K562 (cell line): Measurements from ENCODE around the gene HIVEP3. TPM values are rescaled to one million over a fixed set of nuclear protein-coding genes. Genes with fewer than 3 reads are reported as not detected.

Source experiments
- ARID1B ChIP-seq: fragments of 450-650 bp; IDR thresholded peaks from 2 replicates; pipeline ENCODE4 v1.6.1; 2016; ENCODE audit warnings: antibody characterized with exemption, mild to moderate bottlenecking, inconsistent platforms
- CBFB ChIP-seq: sonication (generic); formaldehyde crosslinking; IDR thresholded peaks from 2 replicates; pipeline ENCODE4 v1.4.0; 2020; ENCODE audit warnings: mild to moderate bottlenecking, missing genetic modification reagents
- CEBPG ChIP-seq, 3 experiments: fragments of 200-800 bp in 1 of 3; sonication (Bioruptor generic) in 1 of 3; sonication (generic) in 1 of 3; formaldehyde crosslinking in 1 of 3; IDR thresholded peaks in 2 of 3; conservative IDR thresholded peaks in 1 of 3; 2 replicates each; pipeline versions ENCODE4 v1.6.1 to v1.8.0; 2016 to 2022; ENCODE audit warnings: missing compliant biosample characterization in 2 of 3, missing genetic modification characterization in 2 of 3, mild to moderate bottlenecking in 1 of 3, missing genetic modification reagents in 1 of 3
- ERF ChIP-seq: fragments of 450-650 bp; formaldehyde crosslinking; IDR thresholded peaks from 2 replicates; pipeline ENCODE4 v1.4.0; 2020; ENCODE audit warnings: mild to moderate bottlenecking, mixed read lengths
- GATA2 ChIP-seq: sonication (generic); formaldehyde crosslinking; IDR thresholded peaks from 2 replicates; pipeline ENCODE4 v1.4.0; 2020; ENCODE audit warnings: mild to moderate bottlenecking, missing genetic modification reagents
- HNRNPL ChIP-seq: fragments of 200-400 bp; formaldehyde crosslinking; IDR thresholded peaks from 2 replicates; pipeline ENCODE4 v1.6.1; 2017; ENCODE audit warnings: low read depth, mild to moderate bottlenecking, low read length
- TRIM24 ChIP-seq, 2 experiments: fragments of 450-650 bp; IDR thresholded peaks; 2 replicates each; pipeline ENCODE4 v1.6.1; 2016
- WHSC1 ChIP-seq: IDR thresholded peaks from one replicate; pipeline ENCODE4 v1.6.1; 2012; ENCODE audit warnings: low read length, control low read depth, inconsistent platforms
- polyA plus RNA-seq, 8 experiments: library from polyadenylated mRNA; depleted of rRNA in 4 of 8; stranded (reverse) in 5 of 8; unstranded in 3 of 8; fragments of >200 nt; fragmentation: Nextera tagmentation in 2 of 8; fragmentation: Illumina TruSeq in 1 of 8; extraction: Ambion mirVana in 2 of 8; extraction: Trizol in 1 of 8; gene quantifications; 2 replicates each; pipeline versions ENCODE4 v1.2.1 to v1.2.3, GENCODE V29; 2011 to 2014; ENCODE audit warnings: inconsistent platforms in 1 of 8, missing spikeins in 1 of 8
- total RNA-seq, 7 experiments: library from RNA; depleted of rRNA in 6 of 7; stranded (reverse); fragments of >200 nt in 6 of 7; fragmentation: Illumina TruSeq in 2 of 7; extraction: Trizol in 2 of 7; gene quantifications; 2 replicates each; pipeline versions ENCODE4 v1.2.1 to v1.2.3, GENCODE V29; 2011 to 2021; ENCODE audit warnings: low replicate concordance in 1 of 7
- TF ChIP-seq, protein P1 (sequence below): sonication (generic); formaldehyde crosslinking; IDR thresholded peaks from 2 replicates; pipeline ENCODE4 v1.8.0; 2023; ENCODE audit warnings: missing genetic modification reagents, mild to moderate bottlenecking, borderline replicate concordance
- TF ChIP-seq, protein P2 (sequence below): fragments of 450-650 bp; formaldehyde crosslinking; conservative IDR thresholded peaks from 2 replicates; pipeline ENCODE4 v1.4.0; 2022; ENCODE audit warnings: mild to moderate bottlenecking, missing genetic modification characterization
- TF ChIP-seq, protein P3 (sequence below): sonication (generic); formaldehyde crosslinking; IDR thresholded peaks from 2 replicates; pipeline ENCODE4 v1.8.0; 2022; ENCODE audit warnings: mild to moderate bottlenecking, missing genetic modification reagents
- TF ChIP-seq, protein P4 (sequence below), 2 experiments: fragments of 450-650 bp; conservative IDR thresholded peaks; 2 replicates each; pipeline ENCODE4 v1.6.1; 2017; ENCODE audit warnings: mild to moderate bottlenecking in 2 of 2, moderate library complexity in 2 of 2
- TF ChIP-seq, protein P5 (sequence below): sonication (generic); formaldehyde crosslinking; IDR thresholded peaks from 2 replicates; pipeline ENCODE4 v1.4.0; 2020; ENCODE audit warnings: mild to moderate bottlenecking, missing genetic modification reagents

Gene HIVEP3
- total and polyA plus RNA-seq, 9 of the 15 experiments (the other 6 are each of a cell fraction or from before 2014, with no cell fraction given), result 0.09 to 0.58 (median 0.34) TPM; not detected in 1

DNA sequence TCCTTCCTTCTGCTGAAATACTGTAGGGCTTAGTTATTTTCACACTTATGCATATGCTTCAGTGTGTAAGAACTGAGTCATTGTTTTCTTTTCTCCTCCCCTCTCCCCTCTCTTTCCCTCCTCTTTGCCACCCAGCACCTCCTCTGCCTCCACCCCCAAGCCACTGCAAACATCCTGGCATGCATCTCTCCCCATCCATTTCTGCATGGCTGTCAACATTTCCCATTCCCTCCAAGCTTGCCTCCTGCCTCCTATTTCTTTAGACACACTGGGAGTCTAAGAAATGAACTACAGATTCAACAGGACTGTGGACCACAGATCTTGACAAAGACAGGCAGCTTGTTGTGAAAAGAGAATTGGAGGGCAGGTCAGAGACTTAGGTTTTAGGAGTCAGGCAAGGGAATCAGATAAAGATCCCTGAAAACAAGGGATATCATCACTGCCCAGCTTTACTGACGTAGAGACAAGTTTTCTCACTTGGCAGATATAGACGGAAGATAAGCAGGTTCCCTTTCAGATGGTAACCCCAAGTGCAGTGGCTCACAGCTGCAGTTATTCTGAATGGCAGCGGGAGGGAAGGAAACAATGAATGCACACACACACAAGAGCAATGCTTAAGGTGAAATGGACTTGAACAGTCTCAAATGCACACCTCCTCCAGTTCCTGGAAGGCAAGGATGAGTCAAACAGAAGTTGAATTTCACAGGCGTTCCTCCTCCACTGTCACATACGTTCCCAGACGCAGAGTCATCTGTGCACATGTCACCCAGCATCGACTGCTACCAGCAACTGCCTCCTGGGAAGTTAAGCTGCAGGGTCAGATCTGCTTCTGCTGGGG lies 56.1 kb downstream of the HIVEP3 start (continued):
- TF ChIP-seq, protein P1, sequence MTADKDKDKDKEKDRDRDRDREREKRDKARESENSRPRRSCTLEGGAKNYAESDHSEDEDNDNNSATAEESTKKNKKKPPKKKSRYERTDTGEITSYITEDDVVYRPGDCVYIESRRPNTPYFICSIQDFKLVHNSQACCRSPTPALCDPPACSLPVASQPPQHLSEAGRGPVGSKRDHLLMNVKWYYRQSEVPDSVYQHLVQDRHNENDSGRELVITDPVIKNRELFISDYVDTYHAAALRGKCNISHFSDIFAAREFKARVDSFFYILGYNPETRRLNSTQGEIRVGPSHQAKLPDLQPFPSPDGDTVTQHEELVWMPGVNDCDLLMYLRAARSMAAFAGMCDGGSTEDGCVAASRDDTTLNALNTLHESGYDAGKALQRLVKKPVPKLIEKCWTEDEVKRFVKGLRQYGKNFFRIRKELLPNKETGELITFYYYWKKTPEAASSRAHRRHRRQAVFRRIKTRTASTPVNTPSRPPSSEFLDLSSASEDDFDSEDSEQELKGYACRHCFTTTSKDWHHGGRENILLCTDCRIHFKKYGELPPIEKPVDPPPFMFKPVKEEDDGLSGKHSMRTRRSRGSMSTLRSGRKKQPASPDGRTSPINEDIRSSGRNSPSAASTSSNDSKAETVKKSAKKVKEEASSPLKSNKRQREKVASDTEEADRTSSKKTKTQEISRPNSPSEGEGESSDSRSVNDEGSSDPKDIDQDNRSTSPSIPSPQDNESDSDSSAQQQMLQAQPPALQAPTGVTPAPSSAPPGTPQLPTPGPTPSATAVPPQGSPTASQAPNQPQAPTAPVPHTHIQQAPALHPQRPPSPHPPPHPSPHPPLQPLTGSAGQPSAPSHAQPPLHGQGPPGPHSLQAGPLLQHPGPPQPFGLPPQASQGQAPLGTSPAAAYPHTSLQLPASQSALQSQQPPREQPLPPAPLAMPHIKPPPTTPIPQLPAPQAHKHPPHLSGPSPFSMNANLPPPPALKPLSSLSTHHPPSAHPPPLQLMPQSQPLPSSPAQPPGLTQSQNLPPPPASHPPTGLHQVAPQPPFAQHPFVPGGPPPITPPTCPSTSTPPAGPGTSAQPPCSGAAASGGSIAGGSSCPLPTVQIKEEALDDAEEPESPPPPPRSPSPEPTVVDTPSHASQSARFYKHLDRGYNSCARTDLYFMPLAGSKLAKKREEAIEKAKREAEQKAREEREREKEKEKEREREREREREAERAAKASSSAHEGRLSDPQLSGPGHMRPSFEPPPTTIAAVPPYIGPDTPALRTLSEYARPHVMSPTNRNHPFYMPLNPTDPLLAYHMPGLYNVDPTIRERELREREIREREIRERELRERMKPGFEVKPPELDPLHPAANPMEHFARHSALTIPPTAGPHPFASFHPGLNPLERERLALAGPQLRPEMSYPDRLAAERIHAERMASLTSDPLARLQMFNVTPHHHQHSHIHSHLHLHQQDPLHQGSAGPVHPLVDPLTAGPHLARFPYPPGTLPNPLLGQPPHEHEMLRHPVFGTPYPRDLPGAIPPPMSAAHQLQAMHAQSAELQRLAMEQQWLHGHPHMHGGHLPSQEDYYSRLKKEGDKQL (CRISPR knock-in tag), result no peak
- TF ChIP-seq CBFB (CRISPR knock-in tag) (no peak), TRIM24 (IDR thresholded peaks at IDR 0.05) (no peak), ARID1B (peak; percentile 73), ERF (CRISPR knock-in tag) (no peak), HNRNPL (no peak), WHSC1 (no peak), CEBPG (CRISPR knock-in tag; IDR thresholded peaks at IDR 0.05) (no peak), CEBPG (tag; conservative IDR thresholded peaks at IDR 0.05 in 1 of 2, IDR thresholded peaks at IDR 0.05 in 1 of 2) (no peak), GATA2 (CRISPR knock-in tag) (no peak)
- TF ChIP-seq, protein P2, sequence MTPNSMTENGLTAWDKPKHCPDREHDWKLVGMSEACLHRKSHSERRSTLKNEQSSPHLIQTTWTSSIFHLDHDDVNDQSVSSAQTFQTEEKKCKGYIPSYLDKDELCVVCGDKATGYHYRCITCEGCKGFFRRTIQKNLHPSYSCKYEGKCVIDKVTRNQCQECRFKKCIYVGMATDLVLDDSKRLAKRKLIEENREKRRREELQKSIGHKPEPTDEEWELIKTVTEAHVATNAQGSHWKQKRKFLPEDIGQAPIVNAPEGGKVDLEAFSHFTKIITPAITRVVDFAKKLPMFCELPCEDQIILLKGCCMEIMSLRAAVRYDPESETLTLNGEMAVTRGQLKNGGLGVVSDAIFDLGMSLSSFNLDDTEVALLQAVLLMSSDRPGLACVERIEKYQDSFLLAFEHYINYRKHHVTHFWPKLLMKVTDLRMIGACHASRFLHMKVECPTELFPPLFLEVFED, result no peak
- TF ChIP-seq, protein P3, sequence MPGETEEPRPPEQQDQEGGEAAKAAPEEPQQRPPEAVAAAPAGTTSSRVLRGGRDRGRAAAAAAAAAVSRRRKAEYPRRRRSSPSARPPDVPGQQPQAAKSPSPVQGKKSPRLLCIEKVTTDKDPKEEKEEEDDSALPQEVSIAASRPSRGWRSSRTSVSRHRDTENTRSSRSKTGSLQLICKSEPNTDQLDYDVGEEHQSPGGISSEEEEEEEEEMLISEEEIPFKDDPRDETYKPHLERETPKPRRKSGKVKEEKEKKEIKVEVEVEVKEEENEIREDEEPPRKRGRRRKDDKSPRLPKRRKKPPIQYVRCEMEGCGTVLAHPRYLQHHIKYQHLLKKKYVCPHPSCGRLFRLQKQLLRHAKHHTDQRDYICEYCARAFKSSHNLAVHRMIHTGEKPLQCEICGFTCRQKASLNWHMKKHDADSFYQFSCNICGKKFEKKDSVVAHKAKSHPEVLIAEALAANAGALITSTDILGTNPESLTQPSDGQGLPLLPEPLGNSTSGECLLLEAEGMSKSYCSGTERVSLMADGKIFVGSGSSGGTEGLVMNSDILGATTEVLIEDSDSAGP (CRISPR knock-in tag), result no peak
- TF ChIP-seq, protein P4, sequence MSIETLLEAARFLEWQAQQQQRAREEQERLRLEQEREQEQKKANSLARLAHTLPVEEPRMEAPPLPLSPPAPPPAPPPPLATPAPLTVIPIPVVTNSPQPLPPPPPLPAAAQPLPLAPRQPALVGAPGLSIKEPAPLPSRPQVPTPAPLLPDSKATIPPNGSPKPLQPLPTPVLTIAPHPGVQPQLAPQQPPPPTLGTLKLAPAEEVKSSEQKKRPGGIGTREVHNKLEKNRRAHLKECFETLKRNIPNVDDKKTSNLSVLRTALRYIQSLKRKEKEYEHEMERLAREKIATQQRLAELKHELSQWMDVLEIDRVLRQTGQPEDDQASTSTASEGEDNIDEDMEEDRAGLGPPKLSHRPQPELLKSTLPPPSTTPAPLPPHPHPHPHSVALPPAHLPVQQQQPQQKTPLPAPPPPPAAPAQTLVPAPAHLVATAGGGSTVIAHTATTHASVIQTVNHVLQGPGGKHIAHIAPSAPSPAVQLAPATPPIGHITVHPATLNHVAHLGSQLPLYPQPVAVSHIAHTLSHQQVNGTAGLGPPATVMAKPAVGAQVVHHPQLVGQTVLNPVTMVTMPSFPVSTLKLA (conservative IDR thresholded peaks at IDR 0.05), result peak in 1 of 2 experiments; percentile 57; a peak in 3 of 4 replicates
- TF ChIP-seq, protein P5, sequence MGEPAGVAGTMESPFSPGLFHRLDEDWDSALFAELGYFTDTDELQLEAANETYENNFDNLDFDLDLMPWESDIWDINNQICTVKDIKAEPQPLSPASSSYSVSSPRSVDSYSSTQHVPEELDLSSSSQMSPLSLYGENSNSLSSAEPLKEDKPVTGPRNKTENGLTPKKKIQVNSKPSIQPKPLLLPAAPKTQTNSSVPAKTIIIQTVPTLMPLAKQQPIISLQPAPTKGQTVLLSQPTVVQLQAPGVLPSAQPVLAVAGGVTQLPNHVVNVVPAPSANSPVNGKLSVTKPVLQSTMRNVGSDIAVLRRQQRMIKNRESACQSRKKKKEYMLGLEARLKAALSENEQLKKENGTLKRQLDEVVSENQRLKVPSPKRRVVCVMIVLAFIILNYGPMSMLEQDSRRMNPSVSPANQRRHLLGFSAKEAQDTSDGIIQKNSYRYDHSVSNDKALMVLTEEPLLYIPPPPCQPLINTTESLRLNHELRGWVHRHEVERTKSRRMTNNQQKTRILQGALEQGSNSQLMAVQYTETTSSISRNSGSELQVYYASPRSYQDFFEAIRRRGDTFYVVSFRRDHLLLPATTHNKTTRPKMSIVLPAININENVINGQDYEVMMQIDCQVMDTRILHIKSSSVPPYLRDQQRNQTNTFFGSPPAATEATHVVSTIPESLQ, result no peak
